Loucy (cell line): ENCODE results near the gene ABLIM2.

Experiments
- H2AFZ ChIP-seq: fragments of 200-600 bp; sonication (generic); 2 replicates; pipeline ENCODE4 v1.6.0; 2016; ENCODE audit warnings: antibody characterized with exemption, mild to moderate bottlenecking, low read length, moderate library complexity
- H3F3A ChIP-seq: fragments of 200-600 bp; 2 replicates; pipeline ENCODE4 v1.6.0; 2016; ENCODE audit warnings: antibody characterized with exemption, low read depth, mild to moderate bottlenecking
- H3K27me3 ChIP-seq: fragments of 200-600 bp; sonication (generic); 2 replicates; pipeline ENCODE4 v1.6.1; 2014; ENCODE audit warnings: low read length, mild to moderate bottlenecking; ENCODE audit not compliant: insufficient read depth, poor library complexity, severe bottlenecking
- H3K36me3 ChIP-seq: fragments of 200-600 bp; sonication (generic); 2 replicates; pipeline ENCODE4 v1.6.1; 2016; ENCODE audit warnings: low read length; ENCODE audit not compliant: insufficient read depth
- H3K4me1 ChIP-seq: fragments of 200-600 bp; sonication (generic); 2 replicates; pipeline ENCODE4 v1.5.1; 2014; ENCODE audit warnings: low read length, mild to moderate bottlenecking; ENCODE audit not compliant: insufficient read depth, poor library complexity, severe bottlenecking
- H3K4me2 ChIP-seq: fragments of 200-600 bp; sonication (generic); 2 replicates; pipeline ENCODE4 v1.6.0; 2014; ENCODE audit warnings: antibody characterized with exemption, low read length, low read depth, mild to moderate bottlenecking; ENCODE audit not compliant: poor library complexity, severe bottlenecking
- H3K4me3 ChIP-seq: fragments of 200-600 bp; sonication (generic); 2 replicates; pipeline ENCODE4 v1.5.1; 2014; ENCODE audit warnings: low read length, mild to moderate bottlenecking, mixed read lengths; ENCODE audit not compliant: poor library complexity, severe bottlenecking
- H3K79me2 ChIP-seq: fragments of 200-600 bp; sonication (generic); 2 replicates; pipeline ENCODE4 v1.6.1; 2014; ENCODE audit warnings: low read length; ENCODE audit not compliant: insufficient read depth
- H3K9ac ChIP-seq: fragments of 200-600 bp; sonication (generic); 2 replicates; pipeline ENCODE4 v1.6.0; 2014; ENCODE audit warnings: mild to moderate bottlenecking, low read depth, low read length, moderate library complexity; ENCODE audit not compliant: poor library complexity, severe bottlenecking
- H3K9me2 ChIP-seq: fragments of 200-600 bp; sonication (generic); replicated peaks from 2 replicates; pipeline ENCODE4 v1.6.1; 2016; ENCODE audit warnings: low read depth, low read length, mixed read lengths
- H3K9me3 ChIP-seq: fragments of 200-600 bp; sonication (generic); 2 replicates; pipeline ENCODE4 v1.6.1; 2014; ENCODE audit warnings: mild to moderate bottlenecking, antibody characterized with exemption, low read length, low read depth; ENCODE audit not compliant: insufficient read depth
- H4K20me1 ChIP-seq: fragments of 200-600 bp; sonication (generic); 2 replicates; pipeline ENCODE4 v1.6.0; 2014; ENCODE audit warnings: antibody characterized with exemption, low read length, mild to moderate bottlenecking; ENCODE audit not compliant: insufficient read depth, poor library complexity, severe bottlenecking
- CTCF ChIP-seq: fragments of 200-600 bp; sonication (generic); conservative IDR thresholded peaks from 2 replicates; pipeline ENCODE4 v1.5.1; 2014; ENCODE audit warnings: mild to moderate bottlenecking, antibody characterized with exemption, low read length
- EZH2phosphoT487 ChIP-seq: fragments of 200-600 bp; IDR thresholded peaks from 2 replicates; pipeline ENCODE4 v1.6.1; 2018; ENCODE audit warnings: antibody characterized with exemption, mild to moderate bottlenecking, moderate library complexity, borderline replicate concordance

Gene ABLIM2

GRCh38 chr4:8103421-8104390 lies 54.9 kb downstream of the ABLIM2 start:
- Histone ChIP-seq H3K36me3 (no peaks in the 10 kb centered on the region), H3K4me2 (no peak overlapping the region), H3K4me1 (no peaks in the 10 kb centered on the region), H3K9me3 (peaks cover 10% of the 10 kb centered on the region; the same call in 1 of the 2 replicates), H3K4me3 (no peak overlapping the region), H2AFZ (no peak overlapping the region), H4K20me1 (no peaks in the 10 kb centered on the region), H3F3A (no peaks in the 10 kb centered on the region), H3K27me3 (no peaks in the 10 kb centered on the region), H3K9ac (no peak overlapping the region), H3K9me2 (no peaks in the 10 kb centered on the region), H3K79me2 (no peaks in the 10 kb centered on the region)
- no peak for TF ChIP-seq CTCF
- no peak for TF ChIP-seq EZH2phosphoT487

- H3F3A ChIP-seq, result no peaks in the 10 kb centered on the region
- no peak overlapping the region for H3K4me2 ChIP-seq
- H3K36me3 ChIP-seq, result no peaks in the 10 kb centered on the region
- no peaks in the 10 kb centered on the region for H3K4me1 ChIP-seq
- H3K9me2 ChIP-seq, result no peaks in the 10 kb centered on the region
- no peaks in the 10 kb centered on the region for H3K27me3 ChIP-seq
- H2AFZ ChIP-seq, result no peak overlapping the region
- H3K4me3 ChIP-seq, result no peak overlapping the region
- peaks cover 10% of the 10 kb centered on the region; the same call in 1 of the 2 replicates for H3K9me3 ChIP-seq
- H4K20me1 ChIP-seq, result no peaks in the 10 kb centered on the region
- TF ChIP-seq CTCF, result no peak
- no peak for TF ChIP-seq EZH2phosphoT487
- H3K79me2 ChIP-seq, result no peaks in the 10 kb centered on the region
- no peak overlapping the region for H3K9ac ChIP-seq
Observed at GRCh38 chr4:8102831-8103230, 55.8 kb downstream of the ABLIM2 start.

- Histone ChIP-seq H3K9me2 (no peaks in the 10 kb centered on the region), H3K36me3 (no peaks in the 10 kb centered on the region), H4K20me1 (no peaks in the 10 kb centered on the region), H3K27me3 (no peaks in the 10 kb centered on the region), H2AFZ (no peak overlapping the region), H3K4me2 (no peak overlapping the region), H3K4me1 (no peaks in the 10 kb centered on the region), H3K9ac (no peak overlapping the region), H3K9me3 (peaks cover 10% of the 10 kb centered on the region; the same call in 1 of the 2 replicates), H3F3A (no peaks in the 10 kb centered on the region), H3K4me3 (no peak overlapping the region), H3K79me2 (no peaks in the 10 kb centered on the region)
- TF ChIP-seq EZH2phosphoT487 (no peak), CTCF (no peak)
Observed at GRCh38 chr4:8102076-8102355, 56.6 kb downstream of the ABLIM2 start.
